ENCODE data around the gene SRGAP1.

GRCh38 chr12:63905544-63905943, 61.0 kb downstream of the SRGAP1 start:
- TF ChIP-seq CTCF (IDR thresholded peaks at IDR 0.05) (no peak), REST (IDR thresholded peaks at IDR 0.05; ENCODE audit: insufficient read depth in 1 of 2, low read depth in 2 of 2, low read length in 1 of 2) (no peak), POLR2AphosphoS5 (IDR thresholded peaks at IDR 0.05; ENCODE audit: low read depth, low read length) (no peak), TCF7L2 (IDR thresholded peaks at IDR 0.05; ENCODE audit: low read depth, low read length) (no peak), SIN3A (IDR thresholded peaks at IDR 0.05; ENCODE audit: borderline replicate concordance, insufficient read depth, low read depth, low read length) (no peak)
